Gastroesophageal sphincter (tissue), 4 donors: ENCODE results near the gene PYDC1. TPM values are rescaled to one million over a fixed set of nuclear protein-coding genes. Genes with fewer than 3 reads are reported as not detected.

Source experiments
- ATAC-seq: fragments of 150-250 bp; one replicate; pipeline ENCODE4 v1.9.1; 2016; ENCODE audit warnings: mild to moderate bottlenecking, moderate library complexity
- H3K27ac ChIP-seq, 4 donors: fragments of 200-600 bp; sonication (generic) in 3 of 4; 1 replicate in 3 of 4; 2 replicates in 1 of 4; pipeline ENCODE4 v1.5.1; 2016 to 2019
- H3K27me3 ChIP-seq: fragments of 200-600 bp; sonication (generic); one replicate; pipeline ENCODE4 v1.5.1; 2019
- H3K36me3 ChIP-seq, 2 donors: fragments of 200-600 bp; sonication (generic); one replicate each; pipeline ENCODE4 v1.5.1; 2019; ENCODE audit warnings: control low read depth in 1 of 2
- H3K4me1 ChIP-seq, 3 donors: fragments of 200-600 bp; sonication (generic); 1 replicate in 2 of 3; 2 replicates in 1 of 3; pipeline ENCODE4 v1.5.1; 2016 to 2019; ENCODE audit warnings: control low read depth in 2 of 3
- H3K4me3 ChIP-seq, 2 donors: fragments of 200-600 bp; sonication (generic); one replicate each; pipeline ENCODE4 v1.5.1; 2019; ENCODE audit warnings: mild to moderate bottlenecking in 1 of 2, moderate library complexity in 1 of 2
- H3K9me3 ChIP-seq, 3 donors: fragments of 200-600 bp; sonication (generic); one replicate each; pipeline ENCODE4 v1.5.1; 2017 to 2019; ENCODE audit warnings: control low read depth in 2 of 3
- CTCF ChIP-seq, 4 experiments: fragments of 200-600 bp in 2 of 4; fragments of 450-650 bp in 2 of 4; sonication (generic) in 1 of 4; IDR thresholded peaks; one replicate each; pipeline ENCODE4 v1.5.1; 2017 to 2019; ENCODE audit warnings: antibody characterized with exemption in 4 of 4, mild to moderate bottlenecking in 2 of 4, moderate library complexity in 2 of 4
- EP300 ChIP-seq: sonication (generic); formaldehyde crosslinking; IDR thresholded peaks from one replicate; pipeline ENCODE4 v1.6.1; 2017; ENCODE audit warnings: antibody characterized with exemption, mild to moderate bottlenecking
- POLR2A ChIP-seq, 2 donors: fragments of 450-650 bp; IDR thresholded peaks; one replicate each; pipeline ENCODE4 v1.6.1; 2017; ENCODE audit warnings: antibody characterized with exemption in 2 of 2, mild to moderate bottlenecking in 2 of 2, moderate library complexity in 1 of 2
- POLR2AphosphoS5 ChIP-seq: sonication (generic); formaldehyde crosslinking; IDR thresholded peaks from one replicate; pipeline ENCODE4 v1.6.1; 2017; ENCODE audit warnings: antibody characterized with exemption
- WGBS, 2 donors: methylation state at CpG; one replicate each; pipeline ENCODE4 v1.1.5; 2018; ENCODE audit warnings: low coverage in 1 of 2; 5-methylcytosine and 5-hydroxymethylcytosine counted together
- total RNA-seq, 4 donors: library from RNA; depleted of rRNA; stranded (reverse); fragments of >200 nt; gene quantifications; one replicate each; pipeline ENCODE4 v1.1.0, GENCODE V29; 2016

PYDC1 gene
- total RNA-seq, 4 donors from 2014 or later, result 0.93 TPM; not detected in 3

GRCh38 chr16:31223044-31223443, 6.1 kb upstream of the PYDC1 start:
- peaks cover 48% of the 10 kb centered on the region for H3K27me3 ChIP-seq
- no peak overlapping the region for H3K27ac ChIP-seq
- H3K4me3 ChIP-seq, result no peak overlapping the region
- H3K4me1 ChIP-seq, result no peaks in the 10 kb centered on the region
- no CpG with 5 or more reads among the region's 5 CpGs for WGBS, 2 donors
- H3K9me3 ChIP-seq, result no peaks in the 10 kb centered on the region
- no peak for ATAC-seq
- H3K36me3 ChIP-seq, result no peaks in the 10 kb centered on the region
- TF ChIP-seq EP300 (no peak), POLR2AphosphoS5 (no peak)

GRCh38 chr16:31221357-31222160, 4.6 kb upstream of the PYDC1 start:
- no peak for TF ChIP-seq EP300
- TF ChIP-seq CTCF (IDR thresholded peaks at IDR 0.05), result no peak
- no peak for TF ChIP-seq POLR2A (IDR thresholded peaks at IDR 0.05)
- no peak for TF ChIP-seq POLR2AphosphoS5
- no peak overlapping the region for H3K4me3 ChIP-seq
- H3K4me1 ChIP-seq, result peaks cover 0 to 6% (median 5%) of the 10 kb centered on the region in 3 donors
- no peaks in the 10 kb centered on the region for H3K36me3 ChIP-seq
- 69 to 78% methylated on average over 5 to 12 of the region's 12 CpGs for WGBS, 2 donors
- H3K27me3 ChIP-seq, result peaks cover 63% of the 10 kb centered on the region
- no peak overlapping the region for H3K27ac ChIP-seq
- ATAC-seq, result no peak
- no peaks in the 10 kb centered on the region for H3K9me3 ChIP-seq

GRCh38 chr16:31219154-31219741, 2.3 kb upstream of the PYDC1 start:
- H3K27me3 ChIP-seq, result peaks cover 86% of the 10 kb centered on the region
- H3K4me3 ChIP-seq, result no peak overlapping the region
- no peaks in the 10 kb centered on the region for H3K9me3 ChIP-seq
- H3K36me3 ChIP-seq, result no peaks in the 10 kb centered on the region
- WGBS, 2 donors, result 80 to 81% methylated on average over 3 to 4 of the region's 15 CpGs
- H3K27ac ChIP-seq, result no peak overlapping the region
- no peak for ATAC-seq
- TF ChIP-seq POLR2AphosphoS5 (no peak), CTCF (IDR thresholded peaks at IDR 0.05) (no peak), POLR2A (IDR thresholded peaks at IDR 0.05) (no peak), EP300 (no peak)
- peaks cover 0 to 29% (median 24%) of the 10 kb centered on the region in 3 donors for H3K4me1 ChIP-seq

GRCh38 chr16:31217136-31217530, 198 bp upstream of the PYDC1 start:
- peaks cover 91% of the 10 kb centered on the region for H3K27me3 ChIP-seq
- no peak overlapping the region for H3K27ac ChIP-seq
- H3K9me3 ChIP-seq, result no peaks in the 10 kb centered on the region
- no peak for ATAC-seq
- peak overlapping the region in 1 of 2 donors; percentile 54 for H3K4me3 ChIP-seq
- TF ChIP-seq CTCF (IDR thresholded peaks at IDR 0.05) (no peak), EP300 (no peak), POLR2AphosphoS5 (no peak), POLR2A (IDR thresholded peaks at IDR 0.05) (no peak)
- peaks cover 0 to 29% (median 24%) of the 10 kb centered on the region in 3 donors for H3K4me1 ChIP-seq
- no peaks in the 10 kb centered on the region for H3K36me3 ChIP-seq
- 23 to 49% methylated on average over 2 of the region's 4 CpGs for WGBS, 2 donors

GRCh38 chr16:31215287-31216162, 1.4 kb downstream of the PYDC1 start:
- peak; percentile 84 for ATAC-seq
- 0% methylated on average over 10 to 19 of the region's 63 CpGs for WGBS, 2 donors
- TF ChIP-seq EP300 (no peak), CTCF (IDR thresholded peaks at IDR 0.05) (no peak), POLR2AphosphoS5 (peak; percentile 16), POLR2A (IDR thresholded peaks at IDR 0.05) (no peak)
- peaks cover 0 to 29% (median 24%) of the 10 kb centered on the region in 3 donors for H3K4me1 ChIP-seq
- peaks cover 75% of the 10 kb centered on the region for H3K27me3 ChIP-seq
- H3K27ac ChIP-seq, result peak overlapping the region in 1 of 4 donors; percentile 10
- no peaks in the 10 kb centered on the region for H3K9me3 ChIP-seq
- H3K4me3 ChIP-seq, result peak overlapping the region; percentile 19 to 54
- H3K36me3 ChIP-seq, result no peaks in the 10 kb centered on the region
